Measurements from ENCODE around the gene AGBL1.
"Not testable (repeated sequence)": the region's sequence is repeated elsewhere in the genome, so short reads cannot be mapped to it uniquely, and the experiment has no call there.

The AGBL1 gene

GRCh38 chr15:86413191-86413590 lies 333.5 kb downstream of the AGBL1 start:
- DNase-seq: no peak

GRCh38 chr15:86425746-86426145 lies 346.1 kb downstream of the AGBL1 start:
- DNase-seq: no peak

DNA sequence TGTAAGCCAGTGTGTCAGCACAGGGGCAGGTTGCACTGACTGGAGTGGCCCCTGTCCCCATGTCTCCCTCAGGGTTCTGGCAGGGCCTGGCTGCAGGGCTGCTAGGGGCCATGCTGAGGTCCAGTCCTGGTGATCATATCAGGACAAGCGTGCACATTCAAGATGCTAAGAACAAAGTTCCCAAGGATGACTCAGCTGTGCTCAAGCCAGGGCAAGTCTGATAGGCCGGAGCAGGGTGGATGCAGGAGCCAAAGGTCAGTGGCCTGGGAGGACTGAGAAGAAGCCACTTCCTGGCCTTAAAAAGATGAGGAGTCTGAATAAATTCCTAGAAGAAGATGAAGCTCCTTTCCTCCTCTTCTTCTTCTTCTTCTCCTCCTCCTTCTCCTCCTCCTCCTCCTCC lies 353.2 kb downstream of the AGBL1 start:
- DNase-seq: no peak

DNA sequence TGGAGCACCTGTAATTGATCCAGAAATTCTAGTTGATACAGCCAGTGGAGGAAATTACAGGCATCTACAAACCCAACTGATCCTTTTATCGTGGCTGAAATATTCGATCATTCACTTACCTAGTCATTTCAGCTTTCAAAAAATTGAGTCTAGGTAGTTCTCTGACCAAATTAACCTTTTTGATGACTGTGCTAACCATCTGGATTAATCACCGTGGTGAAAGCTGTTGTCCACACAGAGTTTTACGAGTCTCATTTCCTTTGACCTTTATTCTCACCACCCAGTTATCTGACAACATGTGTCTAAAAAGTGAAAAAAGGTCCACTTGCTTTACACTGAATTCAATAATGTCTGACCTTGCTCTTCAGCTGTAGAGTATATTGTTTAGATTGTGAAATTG lies 354.3 kb downstream of the AGBL1 start:
- DNase-seq: no peak

- DNase-seq: no peak
Observed at GRCh38 chr15:86439614-86440013, 359.9 kb downstream of the AGBL1 start.

DNA sequence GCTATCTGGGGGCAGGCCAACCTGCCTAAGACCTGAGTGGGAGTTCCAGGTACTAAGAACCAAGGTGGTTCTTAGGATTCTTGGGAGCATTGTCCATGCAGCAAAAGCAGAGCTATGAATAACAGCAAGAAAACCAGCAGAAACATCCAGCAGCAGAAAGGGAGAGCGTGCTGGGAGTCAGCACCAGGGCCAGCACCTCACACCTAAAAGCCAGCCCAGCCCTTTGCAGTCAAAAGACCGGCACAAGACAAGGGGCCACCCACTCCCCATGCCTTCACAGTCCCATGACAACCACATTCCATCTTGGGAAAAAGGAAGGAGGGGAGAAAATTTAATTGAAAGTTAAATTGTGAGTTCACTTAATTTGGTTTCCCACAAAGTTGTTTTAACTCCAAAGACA lies 364.9 kb downstream of the AGBL1 start:
- no peak for DNase-seq

DNA sequence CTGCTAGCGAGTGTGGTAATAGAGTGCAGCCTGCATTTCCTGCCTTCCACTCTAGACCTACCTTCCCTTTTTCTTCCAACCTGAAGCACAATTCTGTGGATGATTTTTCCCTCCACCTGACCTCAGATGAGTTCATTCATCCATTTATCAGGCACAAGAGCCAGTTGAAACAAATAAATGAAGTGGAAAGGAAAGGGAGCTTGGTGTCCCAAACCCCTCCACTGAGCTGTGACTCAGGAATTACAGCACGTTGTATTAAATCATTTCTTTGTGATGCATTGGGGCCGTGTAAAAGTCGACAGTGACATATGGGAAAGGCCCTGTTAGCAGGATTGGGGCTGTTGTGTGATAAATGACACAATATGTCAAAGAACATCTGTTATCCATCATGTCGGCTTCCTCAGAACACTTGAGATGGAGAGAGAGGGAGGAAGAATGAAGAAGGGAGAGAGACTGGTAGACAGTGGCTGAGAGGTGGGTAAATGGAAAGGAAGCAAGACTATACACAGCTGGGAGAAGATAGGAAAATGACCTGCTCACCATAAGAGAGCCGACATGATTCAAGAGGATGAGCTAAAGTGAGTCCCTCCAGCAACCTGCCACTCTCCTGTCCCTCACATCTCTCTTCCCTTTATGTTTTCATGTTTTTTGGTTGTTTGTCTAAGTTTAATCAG lies 366.0 kb downstream of the AGBL1 start:
- no peak for DNase-seq

- no peak for DNase-seq
Observed at GRCh38 chr15:86446253-86446640, 366.6 kb downstream of the AGBL1 start.

DNA sequence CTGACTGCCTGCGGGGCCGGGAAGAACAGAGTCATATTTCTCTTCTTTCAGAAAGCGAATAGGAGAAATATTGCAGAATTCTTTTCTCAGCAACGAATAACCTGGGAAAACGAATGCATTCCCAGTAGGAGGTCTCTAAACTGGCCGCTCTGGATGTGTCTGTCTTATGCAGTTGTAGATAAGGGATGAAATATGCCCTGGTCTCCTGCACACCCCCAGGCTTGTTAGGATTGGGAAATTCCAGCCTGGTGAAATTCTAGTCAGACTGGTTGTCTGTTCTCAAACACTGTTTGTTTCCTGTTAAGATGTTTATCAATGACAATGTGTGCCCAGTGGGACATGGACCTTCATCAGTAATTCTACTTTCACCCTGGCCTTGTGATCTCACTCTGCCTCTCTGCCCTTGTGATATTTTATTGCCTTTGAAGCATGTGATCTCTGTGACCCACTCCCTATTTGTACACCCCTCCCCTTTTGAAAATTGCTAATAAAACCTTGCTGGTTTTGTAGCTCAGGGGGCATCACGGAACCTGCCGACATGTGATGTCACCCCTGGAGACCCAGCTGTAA lies 385.9 kb downstream of the AGBL1 start:
- DNase-seq: not testable (repeated sequence)

- no peak for DNase-seq
Observed at GRCh38 chr15:86481720-86482119, 402.0 kb downstream of the AGBL1 start.

GRCh38 chr15:86483936-86484335 lies 404.3 kb downstream of the AGBL1 start:
- peak; percentile 5 for DNase-seq

DNA sequence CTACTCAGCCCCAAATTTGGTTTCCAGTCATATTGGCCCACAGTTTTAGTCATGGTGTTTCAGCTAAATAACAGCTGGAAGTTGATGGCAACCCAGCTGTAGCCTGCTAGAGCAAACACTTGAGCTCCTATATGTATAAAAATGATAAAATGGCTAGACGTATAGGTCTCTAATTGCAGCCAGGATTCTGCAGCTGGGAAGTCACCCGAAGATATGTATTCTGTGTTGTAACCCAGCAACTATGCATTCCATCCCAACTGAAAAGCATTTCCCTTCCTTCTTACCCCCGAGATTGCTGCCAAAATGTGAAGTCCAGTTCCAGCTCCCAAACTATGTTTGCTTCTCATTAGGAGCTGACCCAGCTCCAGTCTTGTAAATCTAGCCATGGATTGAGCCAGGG lies 408.4 kb downstream of the AGBL1 start:
- no peak for DNase-seq

DNA sequence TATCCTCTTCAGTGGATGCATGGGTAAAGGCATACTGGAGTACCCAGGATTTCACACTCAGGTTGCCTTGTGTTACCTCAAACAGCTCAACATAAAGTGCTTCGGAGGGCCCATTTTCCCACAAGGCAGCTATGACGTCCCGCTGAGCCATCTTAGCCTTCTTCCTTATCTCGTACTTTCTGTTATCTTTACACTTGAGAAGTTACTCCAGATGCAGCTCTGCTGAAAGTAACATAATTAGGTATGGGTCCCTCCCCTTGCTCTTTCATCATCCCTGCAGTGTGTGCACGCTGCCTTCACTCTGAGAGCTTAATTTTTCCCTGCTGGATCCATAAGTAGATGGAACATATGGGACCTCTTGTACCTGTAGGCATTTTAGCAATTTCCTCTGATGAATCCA lies 410.3 kb downstream of the AGBL1 start:
- no peak for DNase-seq

DNA sequence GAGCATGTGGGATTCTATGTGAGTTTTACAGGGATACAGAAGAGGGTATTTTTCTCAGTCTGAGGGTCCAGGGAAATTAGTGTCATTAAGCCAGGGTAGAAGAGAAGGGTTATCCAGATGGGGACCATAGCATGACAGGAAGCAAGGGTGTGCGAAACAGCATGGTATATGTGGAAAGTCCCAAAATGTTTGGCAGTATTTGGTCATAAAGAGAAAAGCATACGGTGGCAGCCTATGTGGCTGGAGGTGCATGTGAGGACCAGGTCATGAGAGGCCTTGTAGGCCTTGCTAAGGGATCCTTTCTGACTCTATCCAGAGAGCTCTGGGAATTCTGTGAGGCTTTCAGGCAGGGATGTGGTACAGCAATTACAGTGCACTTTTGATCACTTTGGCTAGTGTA lies 411.4 kb downstream of the AGBL1 start:
- no peak for DNase-seq

DNA sequence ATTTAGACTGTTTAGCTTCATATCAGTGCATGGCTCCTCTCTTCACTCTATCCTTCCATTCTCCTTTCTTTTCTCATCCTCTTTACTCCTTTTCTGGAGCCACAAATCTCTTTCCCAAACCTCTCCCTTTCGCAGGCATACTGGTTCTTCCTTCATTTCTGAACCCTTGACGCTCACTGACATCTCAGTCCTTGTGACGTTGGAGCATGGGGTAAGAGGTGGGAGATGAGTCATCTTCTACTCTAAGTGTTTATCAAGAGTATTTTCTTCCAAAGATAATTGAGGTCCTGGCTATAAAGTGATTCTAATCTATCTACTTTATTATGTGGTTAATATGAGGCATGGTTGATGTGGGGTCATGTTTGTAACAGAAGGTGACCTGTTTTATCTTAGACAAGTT lies 414.2 kb downstream of the AGBL1 start:
- no peak for DNase-seq

DNA sequence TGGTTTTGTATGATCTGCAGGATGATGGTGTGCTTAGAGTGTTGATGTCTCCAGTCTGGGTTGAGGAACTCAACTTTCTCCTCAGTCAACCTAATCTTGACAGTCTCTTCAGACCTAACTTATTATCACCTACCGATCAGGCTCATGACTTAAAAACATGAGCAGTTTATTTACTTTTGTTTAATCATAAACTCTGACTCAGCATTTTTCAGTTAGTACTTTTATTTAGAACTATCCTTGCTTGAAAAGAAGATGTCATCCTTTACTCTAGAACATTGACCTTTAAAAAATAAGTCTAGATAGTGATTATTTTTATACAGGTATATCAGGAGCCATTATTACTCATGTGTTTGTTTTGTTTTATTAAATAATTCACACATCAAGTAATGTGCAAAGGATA lies 414.8 kb downstream of the AGBL1 start:
- DNase-seq: no peak

GRCh38 chr15:86502301-86502700 lies 422.6 kb downstream of the AGBL1 start:
- DNase-seq: no peak

GRCh38 chr15:86505951-86506350 lies 426.3 kb downstream of the AGBL1 start:
- DNase-seq: no peak

GRCh38 chr15:86506401-86506800 lies 426.7 kb downstream of the AGBL1 start:
- DNase-seq: no peak

DNA sequence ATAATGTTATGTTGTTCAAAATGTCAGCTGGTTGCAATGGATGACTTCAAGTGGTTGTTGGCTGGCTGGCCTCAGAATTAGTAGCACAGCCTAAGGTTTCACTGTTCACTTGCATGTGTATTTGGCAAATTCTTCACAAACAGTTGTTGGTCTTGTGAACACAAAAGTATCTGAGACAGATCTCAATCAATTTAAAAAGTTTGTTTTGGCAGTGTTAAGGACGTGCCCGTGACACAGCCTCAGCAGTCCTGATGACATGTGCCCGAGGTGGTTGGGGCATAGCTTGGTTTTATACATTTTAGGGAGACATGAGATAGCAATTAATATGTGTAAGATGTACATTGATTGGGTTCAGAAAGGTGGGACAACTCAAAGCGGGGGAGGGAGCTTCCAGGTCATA lies 436.0 kb downstream of the AGBL1 start:
- no peak for DNase-seq

- DNase-seq: no peak
Observed at GRCh38 chr15:86522721-86523120, 443.1 kb downstream of the AGBL1 start.

DNA sequence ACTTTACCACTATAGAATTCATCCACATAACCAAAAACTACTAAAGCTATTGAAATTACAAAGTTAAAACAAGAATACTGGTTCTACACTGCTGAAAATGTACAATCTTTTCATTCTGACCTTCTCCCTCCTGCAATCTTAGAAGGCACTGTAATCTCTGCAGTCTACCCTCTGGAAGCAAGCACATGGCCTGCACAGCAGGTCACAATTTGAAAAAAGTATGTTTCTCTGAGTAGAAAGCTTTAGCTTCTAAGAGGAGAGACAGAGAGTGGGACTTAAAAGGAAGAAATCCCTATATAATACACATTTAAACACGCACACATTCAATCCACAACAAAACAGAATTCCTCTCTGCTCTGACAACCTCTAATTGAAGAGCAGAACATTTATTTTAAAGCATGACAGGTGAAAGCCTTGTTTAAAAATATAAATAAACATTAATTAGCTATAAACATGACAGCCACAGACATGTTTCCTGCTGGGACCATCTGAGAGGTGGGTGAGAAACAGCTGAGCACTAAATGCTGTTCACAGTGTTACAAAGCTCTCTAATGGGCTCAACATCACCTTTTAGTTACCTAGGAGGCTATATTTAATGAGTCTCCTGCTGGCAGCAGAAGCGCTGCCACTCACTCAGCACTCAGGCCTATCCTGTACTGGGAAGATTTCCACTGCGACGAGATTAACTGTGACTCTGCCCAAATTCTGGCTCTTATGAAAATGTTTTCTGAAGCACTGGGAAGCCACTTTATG lies 447.4 kb downstream of the AGBL1 start:
- peak; percentile 98 for DNase-seq

GRCh38 chr15:86528094-86528493 lies 448.4 kb downstream of the AGBL1 start:
- DNase-seq: not testable (repeated sequence)

GRCh38 chr15:86538141-86538540 lies 458.5 kb downstream of the AGBL1 start:
- DNase-seq: no peak

Measured in NCI-H1417 treated with DMSO at 0.1 percent for 48 hours (cell line).